SU-DHL-6 (cell line): ENCODE results near the gene SHISA5.

ENCODE experiments used
- H2AFZ ChIP-seq: fragments of 200-600 bp; sonication (generic); 2 replicates; pipeline ENCODE4 v1.6.1; 2014; ENCODE audit warnings: low read depth, mild to moderate bottlenecking, moderate library complexity, mixed read lengths, antibody characterized with exemption, low read length; ENCODE audit not compliant: severe bottlenecking
- H3F3A ChIP-seq: fragments of 200-600 bp; shearing (Covaris generic); 2 replicates; pipeline ENCODE4 v1.6.0; 2016; ENCODE audit warnings: antibody characterized with exemption, mild to moderate bottlenecking; ENCODE audit not compliant: insufficient read depth
- H3K27ac ChIP-seq: fragments of 200-600 bp; sonication (generic); 2 replicates; pipeline ENCODE4 v1.5.1; 2016; ENCODE audit warnings: low read depth, mild to moderate bottlenecking, low read length, moderate library complexity, mixed read lengths
- H3K27me3 ChIP-seq: fragments of 200-600 bp; sonication (generic), shearing (Covaris generic); 2 replicates; pipeline ENCODE4 v1.6.0; 2014; ENCODE audit warnings: mild to moderate bottlenecking, low read length
- H3K36me3 ChIP-seq: fragments of 200-600 bp; sonication (generic); 2 replicates; pipeline ENCODE4 v1.6.1; 2014; ENCODE audit warnings: mild to moderate bottlenecking, low read length, mixed read lengths
- H3K4me2 ChIP-seq: fragments of 300-600, 200-600 bp; shearing (Covaris generic), sonication (generic); 2 replicates; pipeline ENCODE4 v1.6.0; 2014; ENCODE audit warnings: low read length, low read depth, mild to moderate bottlenecking; ENCODE audit not compliant: poor library complexity, severe bottlenecking
- H3K4me3 ChIP-seq: fragments of 200-600 bp; sonication (generic); 2 replicates; pipeline ENCODE4 v1.5.1; 2014; ENCODE audit warnings: antibody characterized with exemption, low read length, mild to moderate bottlenecking, mixed read lengths; ENCODE audit not compliant: insufficient read depth, poor library complexity, severe bottlenecking
- H3K79me2 ChIP-seq: fragments of 200-600 bp; sonication (generic); 2 replicates; pipeline ENCODE4 v1.6.1; 2014; ENCODE audit warnings: mild to moderate bottlenecking, low read length, moderate library complexity; ENCODE audit not compliant: insufficient read depth
- H3K9ac ChIP-seq: fragments of 200-600 bp; sonication (generic); 2 replicates; pipeline ENCODE4 v1.7.0; 2014; ENCODE audit warnings: mild to moderate bottlenecking, low read length
- H3K9me2 ChIP-seq: fragments of 200-600 bp; sonication (generic); replicated peaks from 2 replicates; pipeline ENCODE4 v1.6.1; 2014; ENCODE audit warnings: low read length; ENCODE audit not compliant: insufficient read depth
- H3K9me3 ChIP-seq: fragments of 200-600 bp; sonication (generic); 2 replicates; pipeline ENCODE4 v1.6.1; 2014; ENCODE audit warnings: low read length, mixed read lengths; ENCODE audit not compliant: insufficient read depth
- H4K20me1 ChIP-seq: fragments of 200-600 bp; sonication (generic); 2 replicates; pipeline ENCODE4 v1.6.1; 2014; ENCODE audit warnings: low read depth, mild to moderate bottlenecking, antibody characterized with exemption, low read length, moderate library complexity, mixed read lengths
- CTCF ChIP-seq: fragments of 200-600 bp; sonication (generic); IDR thresholded peaks from one replicate; pipeline ENCODE4 v1.5.1; 2017; ENCODE audit warnings: antibody characterized with exemption, mild to moderate bottlenecking, low read length, moderate library complexity; ENCODE audit not compliant: insufficient read depth, poor library complexity, severe bottlenecking
- EZH2phosphoT487 ChIP-seq: fragments of 200-600 bp; sonication (generic), shearing (Covaris generic); conservative IDR thresholded peaks from 2 replicates; pipeline ENCODE4 v1.6.1; 2018; ENCODE audit warnings: mild to moderate bottlenecking, antibody characterized with exemption, low read length, moderate library complexity, mixed read lengths

SHISA5 gene

DNA sequence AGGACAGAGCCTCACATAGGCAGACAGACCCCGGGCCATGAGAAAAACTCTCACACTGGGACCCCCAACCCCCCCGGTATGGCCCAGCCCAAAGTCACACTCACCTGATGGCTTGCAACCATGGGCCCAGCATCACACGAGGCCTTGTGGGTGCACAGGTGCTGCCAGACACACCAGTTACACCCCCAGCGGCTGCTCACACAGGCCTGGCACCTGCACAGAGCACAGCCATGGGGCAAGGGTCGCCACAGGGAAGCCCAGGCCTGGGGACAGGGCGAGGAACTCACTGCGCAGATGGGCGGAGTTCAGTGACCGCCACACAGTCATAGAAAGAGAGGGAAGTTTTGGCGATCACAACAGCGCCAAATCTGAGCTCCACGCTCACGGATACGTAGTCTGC is 83.4 kb downstream of the SHISA5 start:
- no peak overlapping the region for H3K9ac ChIP-seq
- no peaks in the 10 kb centered on the region for H4K20me1 ChIP-seq
- no peaks in the 10 kb centered on the region for H3K9me2 ChIP-seq
- no peaks in the 10 kb centered on the region for H3K27me3 ChIP-seq
- no peak overlapping the region for H3K27ac ChIP-seq
- no peak for TF ChIP-seq EZH2phosphoT487
- TF ChIP-seq CTCF: no peak
- no peak overlapping the region for H3K4me3 ChIP-seq
- H2AFZ ChIP-seq: no peak overlapping the region
- no peaks in the 10 kb centered on the region for H3K36me3 ChIP-seq
- H3F3A ChIP-seq: no peaks in the 10 kb centered on the region
- no peaks in the 10 kb centered on the region for H3K9me3 ChIP-seq
- H3K4me2 ChIP-seq: no peak overlapping the region
- H3K79me2 ChIP-seq: no peaks in the 10 kb centered on the region

DNA sequence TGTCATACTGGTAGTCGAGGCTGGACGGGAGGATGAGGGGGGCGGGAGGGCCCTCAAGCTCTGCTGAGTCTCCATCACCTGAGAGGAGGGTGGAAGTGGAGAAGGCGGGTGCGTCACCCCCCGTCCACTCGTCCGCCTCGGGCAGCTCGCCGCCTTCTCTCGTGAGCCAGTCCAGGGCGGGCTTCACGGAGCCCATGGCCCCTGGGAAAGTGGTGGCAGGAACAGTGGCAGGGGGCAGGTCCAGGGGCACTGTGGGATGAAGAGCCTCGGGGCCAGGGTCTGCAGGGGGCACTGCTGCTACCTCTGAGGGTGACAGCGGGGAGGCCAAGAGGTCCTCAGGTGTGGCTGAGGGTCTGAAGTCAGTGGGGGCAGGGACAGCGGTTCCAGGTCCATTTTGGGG is 84.4 kb downstream of the SHISA5 start:
- no peaks in the 10 kb centered on the region for H3K9me3 ChIP-seq
- H3K4me3 ChIP-seq: no peak overlapping the region
- TF ChIP-seq CTCF (no peak), EZH2phosphoT487 (no peak)
- no peaks in the 10 kb centered on the region for H3K79me2 ChIP-seq
- H3K27ac ChIP-seq: no peak overlapping the region
- no peaks in the 10 kb centered on the region for H3K27me3 ChIP-seq
- no peak overlapping the region for H3K9ac ChIP-seq
- no peak overlapping the region for H2AFZ ChIP-seq
- H3K9me2 ChIP-seq: no peaks in the 10 kb centered on the region
- H3F3A ChIP-seq: no peaks in the 10 kb centered on the region
- H4K20me1 ChIP-seq: no peaks in the 10 kb centered on the region
- H3K4me2 ChIP-seq: no peak overlapping the region
- no peaks in the 10 kb centered on the region for H3K36me3 ChIP-seq

DNA sequence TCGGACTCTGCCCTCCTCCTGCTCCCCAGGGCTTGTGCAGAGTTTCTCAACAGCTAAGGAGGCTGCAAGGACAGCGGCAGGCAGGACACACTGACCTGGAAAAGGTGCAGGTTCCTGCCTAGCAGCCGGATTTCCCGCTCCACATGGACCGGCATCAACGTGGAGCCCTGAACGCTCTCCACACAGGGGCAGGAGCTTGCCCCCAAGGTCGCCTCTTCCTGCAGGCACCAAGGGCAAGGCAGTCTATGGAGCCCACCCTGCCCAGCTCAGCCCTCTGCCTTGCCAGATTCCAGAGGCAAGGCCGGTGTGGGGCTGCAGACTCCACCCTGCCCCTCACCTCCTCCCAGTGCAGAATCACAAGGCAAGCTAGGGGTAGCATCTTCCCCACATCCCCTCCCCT is 84.8 kb downstream of the SHISA5 start:
- no peaks in the 10 kb centered on the region for H3K27me3 ChIP-seq
- no peaks in the 10 kb centered on the region for H3K36me3 ChIP-seq
- H3K27ac ChIP-seq: no peak overlapping the region
- no peaks in the 10 kb centered on the region for H4K20me1 ChIP-seq
- TF ChIP-seq CTCF (no peak), EZH2phosphoT487 (no peak)
- no peak overlapping the region for H3K9ac ChIP-seq
- no peaks in the 10 kb centered on the region for H3F3A ChIP-seq
- H3K4me2 ChIP-seq: no peak overlapping the region
- no peak overlapping the region for H2AFZ ChIP-seq
- no peak overlapping the region for H3K4me3 ChIP-seq
- H3K9me3 ChIP-seq: no peaks in the 10 kb centered on the region
- H3K79me2 ChIP-seq: no peaks in the 10 kb centered on the region
- no peaks in the 10 kb centered on the region for H3K9me2 ChIP-seq

- no peak overlapping the region for H2AFZ ChIP-seq
- H3K4me3 ChIP-seq: no peak overlapping the region
- H3K79me2 ChIP-seq: no peaks in the 10 kb centered on the region
- no peaks in the 10 kb centered on the region for H3K9me2 ChIP-seq
- no peaks in the 10 kb centered on the region for H4K20me1 ChIP-seq
- H3F3A ChIP-seq: no peaks in the 10 kb centered on the region
- H3K9ac ChIP-seq: no peak overlapping the region
- TF ChIP-seq EZH2phosphoT487: no peak
- no peak for TF ChIP-seq CTCF
- no peaks in the 10 kb centered on the region for H3K36me3 ChIP-seq
- no peak overlapping the region for H3K4me2 ChIP-seq
- H3K9me3 ChIP-seq: no peaks in the 10 kb centered on the region
- H3K27ac ChIP-seq: no peak overlapping the region
- H3K27me3 ChIP-seq: no peaks in the 10 kb centered on the region
These were observed 85.3 kb downstream of the SHISA5 start for GRCh38 chr3:48418651-48419050.
